ENCODE measurements around the gene MFSD11.
"Not testable (repeated sequence)": the region's sequence is repeated elsewhere in the genome, so short reads cannot be mapped to it uniquely, and the experiment has no call there.

The MFSD11 gene

DNA sequence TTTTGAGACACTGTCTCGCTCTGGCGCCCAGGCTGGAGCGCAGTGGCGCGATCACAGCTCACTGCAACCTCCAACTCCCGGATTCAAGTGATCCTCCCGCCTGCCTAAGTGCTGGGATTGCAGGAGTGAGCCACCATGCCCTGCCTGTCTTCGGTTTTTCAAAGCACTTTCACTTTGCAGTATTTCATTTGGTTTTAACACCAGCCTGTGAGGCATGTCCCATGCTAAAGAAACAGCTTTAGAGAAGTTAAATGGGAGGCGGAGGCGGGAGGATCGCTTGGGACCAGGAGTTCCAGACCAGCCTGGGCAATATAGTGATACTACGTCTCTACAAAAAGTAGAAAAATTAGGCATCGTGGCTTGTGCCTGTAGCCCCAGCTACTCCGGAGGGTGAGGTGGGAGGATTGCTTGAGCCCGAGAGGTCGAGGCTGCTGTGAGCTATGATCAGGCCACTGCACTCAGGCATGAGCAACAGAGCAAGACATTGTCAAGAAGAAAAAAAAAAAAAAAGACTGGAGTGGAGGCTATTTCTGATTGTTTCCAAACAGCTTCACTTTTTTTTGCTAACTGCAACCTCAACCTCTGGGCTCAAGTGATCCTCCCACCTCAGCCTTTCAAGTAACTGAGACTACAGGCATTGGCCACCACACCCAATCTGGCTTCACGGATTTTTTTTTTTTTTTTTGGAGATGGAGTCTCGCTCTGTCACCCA, 10.0 kb upstream of the MFSD11 start:
- DNase-seq, result no peak

DNA sequence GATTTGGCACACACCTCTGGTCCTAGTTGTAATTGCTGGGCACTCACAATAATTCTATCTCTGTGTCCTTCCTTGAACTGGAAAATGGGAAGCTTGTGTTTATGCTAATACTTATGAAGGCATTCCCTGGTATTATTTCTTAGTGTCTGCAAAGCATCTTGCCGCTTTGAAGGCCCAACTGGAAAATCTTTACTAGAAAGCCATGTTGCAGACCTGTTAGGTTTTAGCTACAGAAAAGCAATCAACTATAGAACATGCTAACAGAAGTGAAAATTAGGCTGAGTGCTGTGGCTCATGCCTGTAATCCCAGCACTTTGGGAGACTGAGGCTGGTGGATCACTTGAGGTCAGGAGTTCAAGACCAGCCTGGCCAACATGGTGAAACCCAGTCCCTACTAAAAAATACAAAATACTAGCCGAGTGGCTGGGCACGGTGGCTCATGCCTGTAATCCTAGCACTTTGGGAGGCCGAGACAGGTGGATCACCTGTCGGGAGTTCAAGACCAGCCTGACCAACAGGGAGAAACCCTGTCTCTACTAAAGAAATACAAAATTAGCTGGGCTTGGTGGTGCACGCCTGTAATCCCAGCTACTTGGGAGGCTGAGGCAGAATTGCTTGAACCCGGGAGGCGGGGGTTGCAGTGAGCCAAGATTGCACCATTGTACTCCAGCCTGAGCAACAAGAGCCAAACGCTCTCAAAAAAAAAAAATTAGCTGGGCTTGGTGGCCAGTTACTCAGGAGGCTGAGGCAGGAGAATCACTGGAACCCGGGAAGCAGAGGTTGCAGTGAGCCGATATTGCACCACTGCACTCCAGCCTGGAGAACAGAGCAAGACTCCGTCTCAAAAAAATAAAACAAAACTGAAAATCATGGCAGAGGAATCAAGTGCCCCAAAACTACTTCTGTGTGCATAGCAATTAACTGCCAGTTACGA, 5.9 kb upstream of the MFSD11 start:
- DNase-seq, result not testable (repeated sequence)

DNA sequence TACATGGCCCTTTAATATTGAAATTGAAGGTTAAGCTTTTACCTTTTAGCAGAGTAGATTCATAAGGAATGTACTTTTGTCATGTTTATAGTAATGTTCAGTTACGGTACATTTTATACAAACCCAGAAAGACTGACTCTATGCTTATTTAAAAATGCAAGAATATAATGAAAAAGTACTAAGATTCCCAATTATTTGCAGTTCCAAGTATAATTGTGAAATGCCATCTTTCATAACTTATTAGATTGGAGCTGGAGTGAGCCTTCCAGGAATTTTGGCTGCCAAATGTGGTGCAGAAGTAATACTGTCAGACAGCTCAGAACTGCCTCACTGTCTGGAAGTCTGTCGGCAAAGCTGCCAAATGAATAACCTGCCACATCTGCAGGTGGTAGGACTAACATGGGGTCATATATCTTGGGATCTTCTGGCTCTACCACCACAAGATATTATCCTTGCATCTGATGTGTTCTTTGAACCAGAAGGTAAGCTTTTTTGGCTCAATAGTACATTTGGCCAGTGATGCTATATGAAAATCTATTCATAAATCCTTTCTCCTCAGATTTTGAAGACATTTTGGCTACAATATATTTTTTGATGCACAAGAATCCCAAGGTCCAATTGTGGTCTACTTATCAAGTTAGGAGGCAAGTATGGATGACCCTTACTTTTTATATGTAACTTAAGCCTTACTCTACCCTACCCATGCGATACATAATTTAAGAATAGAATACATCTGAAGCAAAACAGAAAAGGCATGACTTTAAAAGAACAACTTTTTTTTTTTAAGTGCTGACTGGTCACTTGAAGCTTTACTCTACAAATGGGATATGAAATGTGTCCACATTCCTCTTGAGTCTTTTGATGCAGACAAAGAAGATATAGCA, 4.9 kb upstream of the MFSD11 start:
- no peak for DNase-seq

DNA sequence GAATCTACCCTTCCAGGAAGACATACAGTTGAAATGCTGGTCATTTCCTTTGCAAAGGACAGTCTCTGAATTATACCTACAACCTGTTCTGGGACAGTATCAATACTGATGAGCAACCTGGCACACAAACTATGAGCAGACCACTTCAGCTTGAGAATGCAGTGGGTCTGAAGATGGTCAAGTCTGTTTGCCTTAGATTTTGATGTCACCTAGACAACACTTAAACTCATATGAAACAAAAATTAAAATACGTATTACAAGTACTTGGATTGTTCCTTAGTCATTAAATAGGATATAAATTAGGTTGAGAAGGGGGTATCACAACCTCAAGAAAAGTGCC, 4.3 kb upstream of the MFSD11 start:
- no peak for DNase-seq

DNA sequence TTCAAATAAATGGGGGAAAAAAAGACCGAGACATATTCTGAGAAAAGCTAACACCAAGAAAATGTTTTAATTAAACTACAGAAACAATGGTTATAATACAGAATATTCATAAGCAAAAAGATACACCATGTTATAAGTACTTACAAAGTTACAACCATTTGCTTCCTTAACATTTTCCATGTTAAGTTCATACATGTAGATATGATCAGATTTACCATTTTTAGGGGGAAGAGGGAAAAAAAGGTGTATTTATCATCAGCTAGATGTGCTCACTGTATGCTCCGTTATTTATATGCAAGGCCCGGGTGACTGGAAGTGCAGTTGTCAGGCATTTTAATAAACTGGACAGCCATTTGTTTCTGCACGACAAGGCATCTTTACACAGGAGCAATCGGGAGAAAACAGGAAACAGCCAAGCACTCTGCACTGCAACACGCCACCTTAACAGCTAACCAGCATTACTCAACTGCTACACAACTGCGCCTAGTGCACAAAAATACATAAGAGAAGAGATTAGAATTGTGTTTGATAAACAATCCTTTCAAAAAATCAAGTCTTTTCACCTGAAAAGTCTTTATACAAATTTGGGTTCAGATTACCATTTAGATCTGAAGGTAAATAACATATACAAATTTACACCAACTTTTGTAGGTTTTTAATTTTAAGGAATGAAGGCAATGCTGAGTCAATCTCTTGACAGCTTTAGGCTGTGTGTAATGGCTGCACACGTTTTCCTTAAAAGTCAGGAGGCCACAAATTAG, 3.7 kb upstream of the MFSD11 start:
- DNase-seq, result no peak

DNA sequence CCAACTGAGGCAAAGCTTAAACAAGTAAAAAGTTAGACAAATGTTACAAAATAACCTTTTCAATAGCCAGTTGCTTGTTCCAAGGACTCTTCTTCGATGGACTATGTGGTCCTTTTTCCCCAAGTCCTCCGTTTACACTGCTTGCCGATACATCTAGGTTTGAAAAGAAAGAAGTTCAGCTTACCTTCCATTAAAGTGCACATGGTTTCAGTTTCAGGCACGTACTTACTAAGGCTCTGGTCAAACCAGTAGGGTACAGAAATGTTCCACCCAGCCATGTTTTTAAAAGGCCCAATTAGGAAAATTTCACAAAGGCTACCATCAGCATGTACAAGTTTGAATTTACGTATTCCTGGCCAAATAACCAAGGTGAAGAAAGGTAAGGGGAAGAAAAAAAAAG, 2.9 kb upstream of the MFSD11 start:
- peak; percentile 31 for DNase-seq

DNA sequence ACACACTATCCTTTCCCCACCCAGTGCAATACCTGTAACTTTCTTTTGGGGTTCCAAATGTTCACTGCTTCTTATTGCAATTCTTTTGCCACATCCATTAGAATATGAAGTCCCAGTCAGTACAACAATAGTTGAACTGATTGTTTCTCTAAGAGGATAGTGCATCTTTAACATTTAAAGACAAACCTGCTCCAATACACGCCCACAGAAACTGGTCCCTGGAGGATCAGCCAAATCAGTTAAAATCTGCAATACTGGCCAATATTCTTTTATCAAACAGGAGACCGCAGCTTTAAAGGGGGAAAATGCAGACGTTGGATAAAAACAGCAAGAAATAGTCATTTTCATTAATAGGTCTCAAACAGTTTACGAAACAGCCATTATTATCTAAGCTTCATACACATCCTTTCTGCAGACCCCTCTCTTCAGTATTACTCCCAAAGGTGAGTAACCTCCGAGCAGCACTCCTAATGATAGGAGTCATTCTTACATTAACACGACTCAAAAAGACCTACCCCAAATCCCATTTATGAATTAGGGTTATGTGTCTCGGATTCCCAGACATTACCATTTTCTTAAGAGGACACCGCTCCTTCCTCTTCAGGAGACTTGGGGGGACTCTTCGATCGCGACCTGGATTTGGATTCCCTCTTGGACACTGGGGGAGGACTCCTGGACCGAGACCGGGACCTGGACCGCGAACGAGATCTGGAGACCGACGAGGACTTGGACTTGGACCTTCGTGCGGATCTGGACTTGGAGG, 2.2 kb upstream of the MFSD11 start:
- DNase-seq, result no peak

DNA sequence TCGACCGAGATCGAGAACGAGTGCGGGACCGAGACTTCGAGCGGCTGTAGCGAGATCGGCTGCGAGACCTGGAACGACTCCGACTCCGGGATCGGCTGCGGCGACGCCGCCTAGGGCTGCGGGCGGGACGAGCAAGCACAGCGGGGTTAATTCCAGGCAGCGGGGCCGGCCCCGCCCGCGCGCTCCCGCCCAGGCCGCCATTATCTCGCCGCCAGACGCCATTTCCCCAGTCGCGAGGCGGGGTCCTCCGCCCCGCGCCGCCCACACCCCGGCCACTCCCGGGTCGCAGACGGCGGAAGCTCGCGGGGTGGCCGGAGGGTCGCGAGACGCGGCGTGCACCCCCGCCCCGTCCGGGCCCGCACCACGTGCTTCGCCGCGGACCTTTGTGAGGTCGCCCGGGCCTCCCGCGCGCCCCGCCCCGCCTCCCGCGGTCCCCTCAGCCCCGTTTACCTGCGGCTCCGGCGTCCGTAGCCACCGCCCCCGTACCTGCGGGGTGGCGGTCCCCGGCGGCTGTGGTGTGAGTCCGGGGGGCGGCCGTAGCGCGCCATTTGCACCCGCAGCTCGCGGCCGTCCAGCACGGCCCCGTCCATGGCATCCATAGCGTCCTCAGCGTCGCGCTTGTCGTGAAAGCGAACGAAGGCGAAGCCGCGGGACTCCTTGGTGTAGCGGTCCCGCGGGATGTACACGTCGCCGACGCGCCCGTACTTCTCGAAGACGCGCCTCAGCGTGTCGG, 1.4 kb upstream of the MFSD11 start:
- peak; percentile 19 for DNase-seq

DNA sequence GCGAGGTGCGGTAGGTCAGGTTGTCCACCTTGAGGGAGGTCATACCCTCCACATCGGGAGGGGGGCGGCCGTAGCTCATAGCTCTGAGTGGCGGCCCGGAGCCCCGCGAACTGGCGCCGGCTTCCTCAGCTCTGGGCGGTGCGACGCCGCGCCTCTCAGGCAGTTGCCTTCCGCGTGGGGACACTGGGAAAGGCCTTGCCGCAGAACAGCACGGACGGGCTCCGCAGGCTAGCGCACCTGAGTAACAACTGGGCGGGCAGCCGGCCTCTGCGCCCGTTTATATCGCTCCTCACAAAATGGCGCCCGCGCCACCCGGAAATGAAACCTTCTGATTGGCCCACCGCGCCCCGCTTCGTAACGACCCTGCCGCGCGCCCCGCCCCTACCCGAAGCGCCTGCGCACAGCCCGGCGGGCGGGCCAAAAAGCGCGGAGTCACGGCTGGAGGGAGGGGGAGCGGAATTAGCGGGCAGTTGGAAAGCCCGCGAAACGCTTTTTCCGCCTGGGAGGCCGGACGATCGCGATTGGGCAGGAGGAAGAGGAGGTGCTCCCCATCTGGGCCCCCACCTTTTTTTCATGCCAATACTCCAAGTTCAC, 740 bp upstream of the MFSD11 start, which contains the start of gene SRSF2:
Gene SRSF2 (minus strand): TSS at position 250 of the 594 bp plus-strand sequence. CDS start 171 bp downstream, at position 79.
- DNase-seq, result peak; percentile 97

DNA sequence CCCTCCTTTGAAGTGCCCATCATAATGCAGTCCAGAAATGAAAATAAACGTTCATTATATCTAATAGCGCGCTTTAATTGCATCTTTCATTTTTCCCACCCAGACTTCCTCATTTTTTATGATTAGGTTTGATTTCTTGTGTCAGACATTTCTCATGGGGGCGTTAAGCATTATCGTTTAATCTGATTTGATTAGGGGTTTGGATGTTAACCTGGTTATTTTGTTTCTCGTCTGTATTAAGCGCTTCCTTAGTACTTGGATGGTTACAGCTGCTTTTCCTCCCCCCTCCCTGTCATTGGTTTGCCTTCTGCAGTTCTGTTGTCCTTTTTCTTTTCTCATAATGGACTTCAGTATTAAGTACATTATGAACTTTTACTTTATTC, 540 bp downstream of the MFSD11 start:
- DNase-seq, result no peak

DNA sequence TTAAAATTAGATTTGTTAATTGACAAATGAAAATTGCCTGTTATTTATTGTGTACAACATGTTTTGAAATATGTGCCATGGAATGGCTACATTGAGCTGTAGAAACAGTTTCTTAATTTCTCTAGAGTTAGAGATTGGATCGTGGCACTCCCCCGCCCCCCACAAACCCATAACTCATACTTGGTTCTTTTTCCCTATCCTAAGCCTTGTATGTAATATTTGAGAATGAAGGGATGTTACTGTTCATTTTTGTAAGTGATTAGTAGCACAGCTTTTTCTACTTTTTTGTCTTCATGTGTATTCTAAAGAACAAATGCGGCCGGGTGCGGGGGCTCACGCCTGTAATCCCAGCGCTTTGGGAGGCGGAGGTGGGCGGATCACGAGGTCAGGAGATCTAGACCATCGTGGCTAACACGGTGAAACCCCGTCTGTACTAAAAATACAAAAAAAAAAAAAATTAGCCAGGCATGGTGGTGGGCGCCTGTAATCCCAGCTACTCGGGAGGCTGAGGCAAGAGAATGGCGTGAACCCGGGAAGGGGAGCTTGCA, 1.7 kb downstream of the MFSD11 start:
- DNase-seq, result not testable (repeated sequence)

DNA sequence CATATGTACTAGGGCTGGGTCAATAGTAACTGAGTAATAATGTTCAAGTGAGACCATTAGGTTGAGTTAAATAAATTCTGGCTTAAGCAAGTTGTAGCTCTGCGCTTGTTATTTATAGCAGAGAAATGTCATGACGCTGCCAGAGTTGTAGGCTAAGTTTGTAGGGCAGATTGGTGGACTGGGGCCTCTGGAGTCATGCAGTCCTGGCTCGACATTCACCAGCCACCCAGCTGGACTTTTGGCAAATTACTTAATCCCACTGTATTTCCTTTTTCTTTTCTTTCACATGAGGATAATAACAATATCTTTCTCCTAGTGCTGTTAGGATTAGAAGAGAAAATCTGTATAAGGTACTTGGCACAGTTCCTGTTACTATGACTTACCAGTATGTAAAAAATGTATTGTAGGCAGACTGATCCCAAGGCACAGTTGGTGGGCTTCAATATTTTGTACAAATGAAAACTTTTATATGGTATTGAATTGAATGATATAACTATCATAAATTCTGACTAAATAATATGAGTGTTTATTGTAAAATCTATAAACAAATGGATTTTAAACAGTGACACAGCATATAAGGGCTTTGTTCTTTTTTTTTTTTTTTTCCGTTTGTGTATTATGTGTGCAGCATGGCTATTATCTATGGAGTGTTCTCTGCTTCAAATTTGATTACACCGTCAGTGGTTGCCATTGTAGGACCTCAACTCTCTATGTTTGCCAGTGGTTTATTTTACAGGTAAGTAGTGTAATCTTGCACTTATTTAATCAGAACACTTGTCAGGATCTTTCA, 2.6 kb downstream of the MFSD11 start:
- DNase-seq, result no peak

DNA sequence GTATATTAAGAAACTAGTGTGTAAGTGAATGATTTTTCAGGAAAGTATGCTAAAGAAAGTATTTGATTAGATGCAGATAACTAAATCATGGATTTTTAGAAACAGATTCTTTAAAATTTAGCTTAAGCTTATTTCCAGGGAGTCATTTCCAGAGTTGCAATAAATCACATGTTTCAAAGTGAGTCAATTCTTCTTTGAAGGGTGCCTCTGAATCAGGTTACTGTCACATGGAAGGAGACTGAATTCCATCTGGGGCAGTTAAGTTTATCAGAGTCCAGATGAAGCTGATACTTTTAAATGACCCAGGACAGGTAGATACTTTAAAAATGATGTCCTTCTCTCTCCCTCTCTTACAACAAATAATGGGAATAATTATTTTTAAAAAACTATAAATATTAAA, 5.0 kb downstream of the MFSD11 start:
- DNase-seq, result no peak

DNA sequence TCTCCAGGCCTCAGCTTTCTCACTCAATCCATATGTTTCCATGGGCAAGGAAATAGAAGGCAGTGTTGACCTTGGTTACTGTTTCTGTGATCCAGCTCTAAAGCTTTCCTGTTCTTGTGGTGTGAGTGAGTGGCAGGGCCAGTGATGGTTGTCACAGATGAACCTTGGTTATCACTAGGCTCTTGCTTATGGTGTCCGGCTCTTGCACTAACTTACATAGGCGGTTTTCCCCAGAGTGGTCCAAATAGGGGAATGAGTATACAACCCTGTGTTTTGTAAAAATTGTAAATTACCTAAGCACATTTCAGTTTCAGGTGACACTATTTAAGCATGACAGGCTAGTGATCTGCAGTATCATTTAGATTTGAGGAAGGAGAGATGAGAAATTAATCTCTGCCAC, 6.8 kb downstream of the MFSD11 start:
- no peak for DNase-seq

DNA sequence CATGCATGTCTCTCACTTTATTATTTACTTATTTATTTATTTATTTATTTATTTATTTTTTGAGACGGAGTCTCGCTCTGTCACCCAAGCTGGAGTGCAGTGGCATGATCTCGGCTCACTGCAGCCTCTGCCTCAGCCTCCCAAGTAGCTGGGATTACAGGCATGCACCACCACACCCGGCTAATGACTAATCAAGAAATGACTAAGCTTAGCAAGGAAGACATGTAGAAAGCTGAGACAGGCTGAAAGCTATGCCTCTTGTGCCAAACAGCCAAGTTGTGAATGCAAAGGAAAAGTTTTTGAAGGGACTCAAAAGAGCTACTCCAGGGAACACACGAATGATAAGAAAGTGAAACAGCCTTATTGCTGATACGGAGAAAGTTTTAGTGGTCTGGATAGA, 7.9 kb downstream of the MFSD11 start:
- not testable (repeated sequence) for DNase-seq

DNA sequence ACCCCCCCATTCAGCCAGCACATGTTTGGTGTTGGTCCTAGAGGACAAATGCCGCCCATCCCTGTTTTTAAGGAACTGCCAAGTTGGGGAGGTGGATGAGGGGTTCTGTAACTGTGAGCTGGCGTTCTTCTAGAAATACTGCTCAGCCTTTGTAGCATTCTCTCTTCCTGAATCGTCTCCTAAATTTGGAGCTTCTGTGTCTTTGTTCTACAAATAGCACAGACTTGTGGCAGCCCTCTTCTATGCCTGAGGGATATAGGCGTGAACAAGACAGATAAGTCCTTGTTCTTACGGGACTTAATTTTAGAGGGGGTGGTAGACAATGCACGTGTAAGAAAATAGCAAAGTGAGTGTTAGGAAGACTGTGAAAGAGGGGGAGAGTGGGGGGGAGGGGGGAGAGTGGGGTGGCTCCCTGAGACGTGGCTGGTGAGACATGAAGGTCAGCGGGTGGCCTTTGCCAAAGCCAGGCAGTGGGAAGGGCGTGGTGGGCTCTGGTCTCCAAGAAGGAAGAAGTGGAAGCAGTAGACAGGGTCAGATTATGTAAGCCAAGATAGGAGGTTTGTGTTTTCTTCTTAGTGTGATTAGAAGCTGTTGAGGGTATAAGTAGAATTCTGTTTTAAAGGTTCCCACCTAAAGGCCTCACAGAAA, 9.9 kb downstream of the MFSD11 start:
- DNase-seq, result no peak

DNA sequence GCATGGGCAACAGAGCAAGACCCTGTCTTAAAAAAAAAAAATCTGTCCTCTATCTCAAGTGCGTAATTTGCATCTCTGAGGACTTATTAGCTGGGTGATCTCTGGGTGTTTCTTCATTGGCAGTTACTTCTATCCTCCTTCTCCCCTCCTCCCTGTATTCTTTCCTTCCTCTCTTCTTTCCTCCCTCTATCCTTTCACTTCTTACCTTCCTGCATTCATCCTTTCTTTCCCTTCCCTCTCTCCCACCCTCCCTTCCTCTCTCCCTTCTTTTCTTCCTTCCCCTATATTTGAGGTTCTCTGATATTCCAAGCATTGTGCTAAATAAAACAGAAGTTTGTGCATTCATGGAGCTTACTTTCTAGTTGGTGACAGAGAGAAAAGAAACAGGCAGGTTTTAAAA, 10.7 kb downstream of the MFSD11 start:
- DNase-seq, result no peak

DNA sequence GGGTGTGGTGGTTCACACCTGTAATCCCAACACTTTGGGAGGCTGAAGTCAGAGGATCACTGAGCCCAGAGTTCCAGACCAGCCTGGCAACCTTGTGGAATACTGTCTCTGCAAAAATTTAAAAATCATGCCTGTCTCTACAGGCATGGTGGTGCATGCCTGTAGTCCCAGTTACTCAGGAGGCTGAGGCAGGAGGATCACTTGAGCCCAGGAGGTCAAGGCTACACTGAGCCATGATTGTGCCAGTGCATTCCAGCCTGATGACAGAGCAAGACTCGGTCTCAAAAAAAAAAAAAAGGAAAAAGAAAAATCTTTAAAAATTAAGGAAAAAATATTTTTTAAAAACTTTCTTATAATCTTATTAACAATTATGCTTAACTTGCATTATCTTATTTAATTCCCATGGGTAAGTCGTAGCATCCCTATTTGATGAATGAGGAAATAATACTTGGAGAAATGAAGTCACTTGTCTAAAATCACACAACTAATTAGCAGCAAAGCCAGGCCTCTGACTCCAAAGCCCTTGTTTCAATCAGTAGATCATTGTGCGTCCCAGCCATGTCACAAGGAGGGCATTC, 13.6 kb downstream of the MFSD11 start:
- DNase-seq, result no peak
